Endometrial microvascular endothelial cells (primary cell): ENCODE data around the gene PCK2. TPM values are rescaled to one million over a fixed set of nuclear protein-coding genes. Genes with fewer than 3 reads are reported as not detected.
"Not testable (repeated sequence)": the region's sequence is repeated elsewhere in the genome, so short reads cannot be mapped to it uniquely, and the experiment has no call there.

ENCODE experiments used
- in situ Hi-C: cut with HindIII; loops from 2 replicates; pipeline ENCODE4 v1.10.0; 2017; ENCODE audit warnings: low sequenced_read_pairs, low pct_unique_long_range_greater_than_20kb; ENCODE audit errors: inconsistent ontology term
- total RNA-seq: library from RNA; depleted of rRNA; stranded (reverse); fragments of >200 nt; gene quantifications from one replicate; pipeline ENCODE4 v1.2.3, GENCODE V29; 2015; ENCODE audit errors: inconsistent ontology term

Gene PCK2
- total RNA-seq, result 15.8 TPM

- in situ Hi-C loops, result no loop called here
Observed at GRCh38 chr14:24093901-24094840, at the start of gene PCK2. PCK2 (plus strand) TSS chr14:24094311; CDS start chr14:24094406, 95 bp downstream.

DNA sequence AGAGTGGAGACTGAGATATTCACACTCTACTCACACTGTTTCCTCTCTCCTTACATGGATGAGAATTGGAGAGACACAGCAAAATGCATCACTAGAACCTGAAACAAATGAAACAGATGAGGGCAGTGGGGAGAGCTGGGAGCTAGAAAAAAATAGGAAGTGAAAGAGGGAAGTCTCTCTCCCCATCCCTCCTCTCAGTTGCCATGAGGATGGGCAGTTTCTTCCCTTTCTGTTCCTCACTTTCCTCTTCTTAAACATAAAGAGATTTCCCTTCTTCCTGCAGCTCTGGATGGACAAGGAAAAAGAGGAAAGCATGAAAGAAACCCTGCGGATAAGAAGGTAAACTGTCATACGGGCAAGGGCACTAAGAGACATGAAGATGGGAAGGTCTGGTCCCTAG lies 45.1 kb upstream of the PCK2 start:
- in situ Hi-C loops, result not testable (repeated sequence)

DNA sequence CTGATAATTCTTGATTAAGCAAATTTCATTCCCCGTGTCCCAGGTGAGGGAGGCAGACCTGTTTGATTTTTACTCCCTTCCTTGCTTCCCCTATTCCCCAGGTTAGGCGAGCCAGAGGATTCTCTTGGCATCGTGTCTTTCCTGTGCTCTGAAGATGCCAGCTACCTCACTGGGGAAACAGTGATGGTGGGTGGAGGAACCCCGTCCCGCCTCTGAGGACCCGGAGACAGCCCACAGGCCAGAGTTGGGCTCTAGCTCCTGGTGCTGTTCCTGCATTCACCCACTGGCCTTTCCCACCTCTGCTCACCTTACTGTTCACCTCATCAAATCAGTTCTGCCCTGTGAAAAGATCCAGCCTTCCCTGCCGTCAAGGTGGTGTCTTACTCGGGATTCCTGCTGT lies 43.4 kb upstream of the PCK2 start:
- in situ Hi-C loops, result not testable (repeated sequence)

- in situ Hi-C loops, result no loop called here
Observed at GRCh38 chr14:24051176-24051788, 42.8 kb upstream of the PCK2 start.

GRCh38 chr14:24051789-24052655 lies 42.1 kb upstream of the PCK2 start, which contains the start of gene CARMIL3:
CARMIL3 (plus strand) TSS chr14:24052009; CDS start chr14:24052154, 145 bp downstream.
- in situ Hi-C loops, result no loop called here

DNA sequence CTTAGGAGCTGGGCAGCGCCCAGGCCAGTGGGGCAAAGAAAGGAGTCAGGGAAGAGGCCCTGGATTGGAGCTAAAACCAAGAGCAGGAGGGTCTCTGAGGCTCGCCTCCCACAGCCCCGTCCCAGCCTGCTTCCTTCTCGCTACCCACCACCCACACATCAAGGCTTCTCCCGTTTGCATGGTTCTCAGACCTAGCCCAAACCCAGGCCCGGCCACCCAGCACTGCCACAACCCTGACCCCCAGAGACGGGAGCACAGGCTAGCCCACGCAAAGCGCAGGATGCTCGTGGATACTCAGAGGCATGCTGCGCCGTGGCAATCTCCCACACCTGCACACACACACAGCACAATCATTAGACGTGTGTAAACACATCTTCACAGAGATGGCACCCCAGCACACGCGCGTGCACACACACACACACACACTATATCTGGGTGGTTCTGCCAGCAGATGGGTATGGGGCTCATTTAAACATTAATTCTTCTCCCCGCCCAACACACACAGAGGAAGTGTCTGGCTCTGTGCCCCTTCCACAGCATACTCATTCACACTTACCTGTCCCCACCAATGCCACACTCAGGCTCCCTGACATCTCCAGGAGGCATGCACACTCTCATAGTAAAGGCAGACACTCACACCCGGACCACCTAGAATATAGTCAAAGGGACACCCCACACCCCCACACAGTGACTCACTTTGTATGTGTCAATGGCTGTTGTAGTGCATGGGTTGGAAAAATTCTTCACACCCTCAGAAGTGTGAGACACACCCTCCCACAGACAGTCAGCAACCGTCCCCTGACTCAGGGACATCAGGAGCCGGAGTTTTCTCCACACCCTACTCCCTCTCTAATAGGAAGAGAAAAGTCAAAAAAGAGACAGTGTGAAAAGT lies 41.2 kb upstream of the PCK2 start:
- in situ Hi-C loops, result no loop called here

DNA sequence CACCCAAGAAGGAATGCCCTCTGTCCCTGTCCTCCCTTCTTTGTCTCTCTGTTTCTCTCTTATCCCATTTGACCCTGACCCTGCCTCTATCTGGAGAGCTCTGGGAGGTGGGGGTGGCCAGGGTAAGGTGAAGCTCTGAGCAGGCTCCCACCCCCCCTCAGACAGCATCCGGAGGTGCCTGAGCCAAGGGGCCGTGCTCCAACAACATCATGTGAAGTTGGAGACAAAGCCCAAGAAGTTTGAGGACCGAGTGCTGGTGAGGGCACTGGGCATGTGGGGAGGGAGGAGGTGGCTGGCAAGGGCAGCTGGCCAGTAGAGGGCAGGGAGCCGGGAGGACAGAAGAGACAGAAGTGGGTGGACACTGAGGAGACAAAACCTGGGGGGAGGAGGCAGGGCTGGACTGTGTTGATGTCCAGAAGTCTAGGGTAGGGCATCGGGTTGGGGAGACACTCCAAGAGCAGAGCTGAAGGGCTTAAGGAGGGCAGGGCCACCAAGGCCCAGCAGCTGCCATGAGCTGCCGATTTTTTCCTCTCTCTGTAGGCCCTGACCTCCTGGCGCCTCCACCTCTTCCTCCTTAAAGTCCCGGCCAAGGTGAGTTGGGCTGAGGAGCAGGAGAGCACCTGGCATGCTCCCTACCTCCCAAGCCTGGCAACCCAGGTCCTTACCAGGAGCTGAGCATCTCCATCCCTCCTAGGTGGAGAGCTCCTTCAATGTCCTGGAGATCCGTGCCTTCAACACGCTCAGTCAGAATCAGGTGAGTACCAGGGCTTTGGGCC lies 40.4 kb upstream of the PCK2 start:
- in situ Hi-C loops, result no loop called here

- in situ Hi-C loops, result no loop called here
Observed at GRCh38 chr14:24054324-24054641, 39.8 kb upstream of the PCK2 start.

GRCh38 chr14:24054646-24055045 lies 39.5 kb upstream of the PCK2 start:
- in situ Hi-C loops, result no loop called here

DNA sequence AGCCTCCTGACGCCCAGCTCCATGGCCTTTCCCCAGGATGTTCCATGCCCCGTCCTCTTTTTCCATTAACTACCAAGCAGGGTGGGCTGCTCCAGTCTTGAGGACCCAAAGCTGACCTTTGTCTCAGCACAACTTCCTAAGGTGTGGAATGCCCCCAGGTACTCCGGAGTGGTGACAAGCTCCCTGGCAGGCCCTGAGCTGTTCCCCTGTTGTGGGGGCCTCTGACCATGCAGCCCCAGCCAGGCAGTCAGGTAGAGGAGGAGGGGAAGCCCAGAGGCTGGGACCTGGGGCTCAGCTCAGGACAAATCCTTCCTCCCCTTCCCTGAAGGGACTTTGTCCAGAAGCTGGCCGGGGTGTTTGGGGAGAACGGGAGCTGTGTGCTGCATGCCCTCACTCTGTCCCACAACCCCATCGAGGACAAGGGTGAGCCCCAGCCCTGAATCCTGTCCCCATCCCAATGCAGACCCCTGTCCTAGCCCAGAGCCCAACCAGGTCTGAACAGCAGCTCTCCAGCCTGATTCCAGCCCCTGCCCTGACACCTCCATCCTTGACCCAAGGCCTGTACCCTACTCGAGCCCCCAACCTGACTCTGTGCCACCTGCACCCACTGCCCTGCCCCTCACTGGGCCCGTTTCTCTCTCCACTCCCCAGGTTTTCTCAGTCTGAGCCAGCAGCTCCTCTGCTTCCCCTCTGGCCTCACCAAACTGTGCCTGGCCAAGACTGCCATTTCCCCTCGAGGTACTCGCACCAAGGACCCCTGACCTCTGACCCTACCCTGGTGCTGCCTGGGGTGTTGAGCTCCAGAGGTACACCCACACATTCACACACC lies 37.9 kb upstream of the PCK2 start:
- in situ Hi-C loops, result no loop called here

DNA sequence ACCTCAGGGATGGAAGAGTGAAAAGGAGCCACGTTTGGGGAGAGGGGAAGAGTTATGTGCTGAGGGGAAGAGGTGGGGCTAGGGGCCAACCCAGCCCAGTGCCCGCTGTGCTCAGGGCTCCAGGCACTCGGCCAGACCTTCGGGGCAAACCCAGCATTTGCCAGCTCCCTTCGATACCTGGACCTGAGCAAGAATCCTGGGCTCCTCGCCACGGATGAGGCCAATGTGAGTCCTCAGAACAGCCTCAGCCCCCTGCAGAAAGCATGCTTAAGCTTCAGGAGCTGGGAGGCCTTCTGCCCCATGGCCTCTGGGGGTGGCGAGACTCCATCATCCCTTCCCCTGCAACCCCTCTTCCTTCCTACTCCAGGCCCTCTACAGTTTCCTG lies 37.3 kb upstream of the PCK2 start:
- in situ Hi-C loops, result no loop called here

GRCh38 chr14:24057271-24057670 lies 36.8 kb upstream of the PCK2 start:
- in situ Hi-C loops, result no loop called here

DNA sequence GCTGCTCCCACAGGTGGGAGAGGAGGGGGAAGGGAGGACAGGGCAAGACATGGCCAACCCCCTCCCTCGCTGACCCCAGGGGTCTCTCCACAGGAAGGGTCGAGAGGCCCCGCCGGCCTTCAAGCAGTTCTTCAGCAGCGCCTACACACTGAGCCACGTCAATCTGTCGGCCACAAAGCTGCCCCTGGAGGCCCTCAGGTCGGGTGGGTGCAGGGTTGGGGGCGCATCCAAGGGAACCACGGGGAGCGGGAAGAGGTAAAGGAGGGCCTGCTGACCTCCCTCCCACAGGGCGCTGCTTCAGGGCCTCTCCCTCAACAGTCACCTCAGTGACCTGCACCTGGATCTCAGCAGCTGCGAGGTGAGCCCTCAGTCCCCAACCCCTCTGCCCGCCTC lies 36.2 kb upstream of the PCK2 start:
- in situ Hi-C loops, result no loop called here

GRCh38 chr14:24058260-24058950 lies 35.7 kb upstream of the PCK2 start:
- in situ Hi-C loops, result no loop called here

DNA sequence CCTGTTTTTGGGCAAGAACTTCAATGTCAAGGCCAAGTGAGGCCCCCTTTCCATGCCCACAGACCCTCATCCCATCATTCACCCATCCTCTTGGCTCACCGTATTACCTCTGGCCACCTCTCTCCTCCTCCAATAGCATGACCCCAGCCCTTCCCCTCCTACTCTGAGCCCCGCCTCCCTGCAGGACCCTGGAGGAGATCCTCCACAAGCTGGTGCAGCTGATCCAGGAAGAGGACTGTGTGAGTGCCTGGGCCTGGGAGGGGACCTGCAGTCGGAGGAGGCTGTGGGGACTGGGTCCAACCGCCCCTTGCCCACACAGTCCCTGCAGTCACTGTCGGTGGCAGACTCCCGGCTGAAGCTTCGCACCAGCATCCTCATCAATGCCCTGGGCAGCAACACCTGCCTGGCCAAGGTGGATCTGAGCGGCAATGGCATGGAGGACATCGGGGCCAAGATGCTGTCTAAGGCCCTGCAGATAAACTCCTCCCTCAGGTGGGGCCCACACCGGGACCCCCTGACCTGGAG lies 35.1 kb upstream of the PCK2 start:
- in situ Hi-C loops, result no loop called here

GRCh38 chr14:24059841-24060388 lies 34.2 kb upstream of the PCK2 start:
- in situ Hi-C loops, result no loop called here
